GM12874 (cell line): ENCODE measurements around the gene ADAM8.

Experiments used
- CTCF ChIP-seq: IDR thresholded peaks from 2 replicates; pipeline ENCODE4 v1.5.1; 2011; ENCODE audit warnings: low read depth, mild to moderate bottlenecking, control low read depth, low read length, moderate library complexity; ENCODE audit not compliant: insufficient read depth

The ADAM8 gene

GRCh38 chr10:133310789-133311188 is 34.1 kb upstream of the ADAM8 start:
- TF ChIP-seq CTCF = no peak

GRCh38 chr10:133310399-133310755 is 33.7 kb upstream of the ADAM8 start:
- TF ChIP-seq CTCF = no peak

- no peak for TF ChIP-seq CTCF
These were observed 33.2 kb upstream of the ADAM8 start for GRCh38 chr10:133309720-133310398.

- no peak for TF ChIP-seq CTCF
These were observed 32.5 kb upstream of the ADAM8 start for GRCh38 chr10:133309100-133309719.

- peak; percentile 24 for TF ChIP-seq CTCF
These were observed 31.9 kb upstream of the ADAM8 start, which contains the start of the genes TUBGCP2 and ZNF511 for GRCh38 chr10:133308421-133309099. Gene TUBGCP2 (minus strand): TSS chr10:133308872. CDS start chr10:133302941, 5,931 bp downstream. Gene ZNF511 (plus strand): TSS chr10:133308914. CDS start chr10:133308944, 30 bp downstream.

- TF ChIP-seq CTCF = peak; percentile 87
These were observed 31.2 kb upstream of the ADAM8 start for GRCh38 chr10:133307776-133308420.

- TF ChIP-seq CTCF = no peak
These were observed 30.3 kb upstream of the ADAM8 start for GRCh38 chr10:133306941-133307379.
